ENCODE results near the gene TIMP4. TPM values are rescaled to one million over a fixed set of nuclear protein-coding genes. Genes with fewer than 3 reads are reported as not detected.

Gene TIMP4
- total RNA-seq = not detected in 2 replicates

- intact Hi-C loops (cut with micrococcal nuclease) = no loop called here
Observed at GRCh38 chr3:12158387-12159226, at the start of gene TIMP4. Gene TIMP4 (minus strand): TSS chr3:12158912. CDS start chr3:12158840, 72 bp downstream.

- intact Hi-C loops (cut with micrococcal nuclease) = no loop called here
Observed at GRCh38 chr3:12205171-12205570, 46.5 kb upstream of the TIMP4 start.

DNA sequence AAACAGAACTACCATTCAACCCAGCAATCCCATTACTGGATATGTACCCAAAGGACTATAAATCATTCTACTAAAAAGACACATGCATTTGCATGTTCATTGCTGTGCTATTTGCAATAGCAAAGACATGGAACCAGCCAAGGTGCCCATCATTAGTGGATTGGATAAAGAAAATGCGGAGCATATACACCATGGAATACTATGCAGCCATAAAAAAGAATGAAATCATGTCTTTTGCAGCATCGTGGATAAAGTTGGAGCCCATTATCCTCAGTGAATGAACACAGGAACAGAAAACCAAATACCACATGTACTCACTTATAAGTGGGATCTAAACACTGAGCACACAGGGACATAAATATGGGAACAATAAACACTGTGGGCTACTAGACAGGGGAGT, 43.1 kb upstream of the TIMP4 start:
- intact Hi-C loops (cut with micrococcal nuclease) = no loop called here

DNA sequence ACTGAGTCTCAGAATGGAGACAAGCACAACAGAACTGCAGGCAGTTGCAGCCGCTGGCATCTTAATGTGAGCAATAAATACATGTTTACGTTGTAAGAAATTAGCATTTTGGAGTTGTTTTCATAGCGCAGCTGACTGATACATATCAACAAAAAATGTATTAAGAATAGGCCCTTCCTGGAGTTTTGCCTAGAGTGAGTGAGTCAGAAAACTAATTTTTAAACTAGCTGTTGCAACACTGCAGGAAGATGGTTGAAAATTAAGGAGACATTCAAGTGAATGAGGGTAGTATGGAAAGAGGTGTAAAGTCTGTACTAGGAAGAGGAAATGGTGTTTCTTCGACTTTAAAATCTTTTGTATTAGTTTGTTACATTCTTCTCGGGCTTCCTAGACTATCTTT, 39.6 kb upstream of the TIMP4 start:
- intact Hi-C loops (cut with micrococcal nuclease) = loop anchor here (10.0 kb wide), 1 partner anchor 574 kb away; no protein-coding TSS in a partner anchor

DNA sequence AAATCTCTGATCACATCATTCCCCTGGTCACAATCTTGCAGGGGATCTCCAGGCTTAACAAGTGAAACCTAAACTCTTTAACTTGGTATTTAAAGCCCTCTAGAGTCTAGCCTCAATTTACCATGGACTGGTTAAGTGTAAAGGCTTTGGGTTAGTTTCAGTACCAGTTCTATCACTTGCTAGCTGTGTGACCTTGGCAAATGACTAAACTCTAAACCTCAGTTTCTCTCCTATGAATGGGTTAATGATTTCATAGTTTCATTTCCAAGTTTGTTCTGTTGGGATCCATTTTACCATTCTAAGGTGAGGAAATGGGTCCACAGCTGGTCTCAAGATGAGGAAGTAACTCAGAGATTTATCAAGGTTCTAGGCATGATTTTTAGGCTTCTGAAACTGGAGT, 38.8 kb upstream of the TIMP4 start:
- intact Hi-C loops (cut with micrococcal nuclease) = loop anchor here (10.0 kb wide), 1 partner anchor 573 kb away; no protein-coding TSS in a partner anchor

DNA sequence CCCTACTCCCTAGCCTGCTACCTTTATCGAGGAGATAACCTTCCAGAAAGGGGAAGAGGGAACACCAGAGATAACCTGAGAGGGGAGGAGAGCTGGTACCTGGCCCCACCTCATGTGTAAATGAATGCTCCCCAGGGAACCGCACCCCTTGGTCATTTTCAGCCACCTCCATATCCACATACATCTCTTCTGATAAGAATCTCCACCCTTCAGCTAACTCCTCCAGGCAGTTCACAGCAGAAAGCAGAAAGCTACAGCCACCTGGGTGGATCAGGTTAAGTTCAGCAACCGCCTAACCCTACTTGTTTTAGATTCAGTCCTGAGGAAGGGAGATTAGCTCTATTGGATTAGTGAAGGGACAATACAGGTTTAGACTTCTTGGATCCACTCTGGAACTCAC, 38.0 kb upstream of the TIMP4 start:
- intact Hi-C loops (cut with micrococcal nuclease) = loop anchor here (10.0 kb wide), 1 partner anchor 572 kb away; no protein-coding TSS in a partner anchor

DNA sequence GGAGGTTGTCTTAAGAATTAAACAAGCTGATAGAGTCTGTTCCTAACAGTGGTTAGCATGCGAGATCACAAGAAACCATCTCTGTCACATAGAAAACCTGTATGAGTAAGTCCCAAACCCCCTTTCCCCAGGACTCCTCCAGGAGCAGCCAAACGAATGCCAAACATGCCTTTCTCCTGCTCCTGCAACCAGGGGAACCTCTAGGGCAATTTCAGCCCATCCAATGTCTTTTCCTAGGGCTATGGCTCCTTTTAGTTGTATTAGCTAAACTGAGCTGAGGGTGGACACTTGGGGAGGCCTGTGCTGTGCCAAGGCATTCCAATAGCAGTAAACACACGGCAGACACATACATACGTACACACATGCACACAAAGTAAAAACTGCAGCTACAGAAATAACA, 36.5 kb upstream of the TIMP4 start:
- intact Hi-C loops (cut with micrococcal nuclease) = loop anchor here (10.0 kb wide), 1 partner anchor 570 kb away; no protein-coding TSS in a partner anchor

DNA sequence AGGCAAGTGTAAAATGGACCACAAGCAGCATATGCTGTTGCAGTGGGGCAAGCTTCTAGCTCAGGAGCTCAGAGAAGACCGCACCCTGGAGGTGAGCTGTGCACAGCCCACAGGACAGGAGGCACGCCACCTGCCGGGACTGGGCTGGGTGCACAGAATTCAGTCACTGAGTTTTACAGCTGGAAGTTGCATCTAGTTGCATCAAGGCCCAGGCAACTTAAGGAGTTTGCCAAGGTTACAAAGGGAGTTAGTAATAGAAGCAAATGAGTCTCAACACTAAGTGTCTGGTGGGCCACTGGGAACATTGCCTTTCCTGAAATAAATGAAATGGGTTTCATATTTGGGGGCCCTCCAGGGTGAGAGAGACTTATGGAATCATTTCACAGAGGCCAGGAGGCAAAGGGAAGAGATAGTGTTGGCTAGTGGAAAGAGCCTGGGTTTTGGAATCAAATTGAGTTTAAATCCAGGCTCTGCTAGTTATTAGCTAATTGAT, 36.0 kb upstream of the TIMP4 start:
- intact Hi-C loops (cut with micrococcal nuclease) = loop anchor here (1.0 to 10.0 kb wide), 4 partner anchors 8 to 570 kb away; partner anchors contain the start of gene TAMM41

DNA sequence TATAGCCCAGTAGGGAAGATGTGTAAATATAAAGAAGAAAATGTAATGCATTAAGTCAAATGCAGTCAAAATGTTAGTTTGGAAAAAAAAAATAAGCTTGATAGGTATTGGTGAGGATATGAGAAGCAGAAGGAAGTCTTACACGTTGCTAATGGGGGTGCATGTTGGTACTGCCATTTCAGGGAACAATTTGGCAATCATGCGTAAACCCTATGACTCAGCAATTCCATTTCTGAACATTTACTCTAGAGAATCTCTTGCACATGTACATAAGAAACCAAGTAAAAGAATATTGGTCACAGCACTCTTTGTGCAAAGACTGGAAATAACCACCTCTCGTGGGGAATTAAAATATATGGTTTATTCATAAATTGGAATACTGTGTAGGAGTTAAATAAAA, 35.5 kb upstream of the TIMP4 start:
- intact Hi-C loops (cut with micrococcal nuclease) = loop anchor here (1.0 to 10.0 kb wide), 4 partner anchors 8 to 569 kb away; partner anchors contain the start of gene TAMM41

- intact Hi-C loops (cut with micrococcal nuclease) = loop anchor here (1.0 to 10.0 kb wide), 6 partner anchors 7 to 569 kb away; partner anchors contain the start of genes TAMM41 and TSEN2
Observed at GRCh38 chr3:12193485-12194165, 34.9 kb upstream of the TIMP4 start.

DNA sequence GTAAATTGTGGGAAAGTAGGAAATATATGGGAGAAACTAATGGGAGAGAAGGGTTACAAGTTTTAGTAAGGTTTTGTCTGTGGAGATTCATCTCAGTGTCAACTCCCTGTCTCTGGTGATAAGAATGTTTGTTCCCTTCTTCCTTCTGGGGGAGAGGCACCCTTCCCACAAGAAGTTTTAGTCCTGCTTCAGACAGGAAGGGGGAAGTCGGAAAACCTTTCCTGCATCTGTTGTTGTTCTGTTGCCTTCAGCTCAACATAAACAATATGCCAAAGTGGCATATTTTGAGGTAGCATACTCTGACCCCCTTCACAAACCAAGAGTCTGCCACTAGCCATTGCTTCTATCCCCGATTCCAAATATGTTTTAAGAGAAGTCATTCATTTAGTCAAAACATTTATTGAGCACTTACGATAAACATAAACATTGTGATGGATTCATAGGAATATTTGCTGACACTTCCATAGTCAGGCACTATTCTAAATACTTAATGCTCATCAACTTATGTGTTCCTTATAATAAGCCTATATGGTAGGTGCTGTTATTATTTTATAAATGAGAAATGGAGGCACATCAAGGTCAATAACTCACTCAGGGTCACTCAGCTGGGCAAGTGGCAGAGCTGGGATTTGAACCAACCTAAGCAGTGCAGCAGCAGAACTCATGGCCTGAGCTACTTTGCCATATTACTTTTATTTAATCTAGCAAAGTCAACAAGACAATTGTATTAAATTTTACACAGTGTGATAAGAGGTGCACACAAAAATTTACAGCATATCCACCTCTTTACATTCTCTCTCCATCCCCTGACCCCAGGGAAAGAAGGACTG, 34.2 kb upstream of the TIMP4 start:
- intact Hi-C loops (cut with micrococcal nuclease) = loop anchor here (1.0 to 10.0 kb wide), 4 partner anchors 202 to 568 kb away; partner anchors contain the start of genes TAMM41 and TSEN2

DNA sequence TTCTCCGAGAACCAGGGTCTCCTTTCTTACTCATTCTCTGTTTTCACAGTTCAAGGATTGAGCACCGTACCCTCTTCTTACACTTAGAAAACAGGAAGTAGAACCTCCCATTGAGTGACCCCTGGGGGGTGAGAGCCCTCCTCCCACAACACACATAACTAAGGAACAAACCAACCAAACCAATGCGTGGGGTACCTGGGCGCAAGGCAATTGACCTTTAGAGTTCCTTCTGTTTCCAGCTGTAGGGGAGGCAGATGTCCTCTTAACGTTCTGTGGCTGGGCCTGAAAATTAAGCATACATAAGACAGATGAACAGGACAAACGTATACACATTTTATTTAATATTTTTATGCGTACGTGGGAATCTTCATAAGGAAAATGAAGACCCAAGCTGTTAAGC, 33.5 kb upstream of the TIMP4 start:
- intact Hi-C loops (cut with micrococcal nuclease) = loop anchor here (2.0 to 10.0 kb wide), 3 partner anchors 203 to 567 kb away; partner anchors contain the start of gene TAMM41

DNA sequence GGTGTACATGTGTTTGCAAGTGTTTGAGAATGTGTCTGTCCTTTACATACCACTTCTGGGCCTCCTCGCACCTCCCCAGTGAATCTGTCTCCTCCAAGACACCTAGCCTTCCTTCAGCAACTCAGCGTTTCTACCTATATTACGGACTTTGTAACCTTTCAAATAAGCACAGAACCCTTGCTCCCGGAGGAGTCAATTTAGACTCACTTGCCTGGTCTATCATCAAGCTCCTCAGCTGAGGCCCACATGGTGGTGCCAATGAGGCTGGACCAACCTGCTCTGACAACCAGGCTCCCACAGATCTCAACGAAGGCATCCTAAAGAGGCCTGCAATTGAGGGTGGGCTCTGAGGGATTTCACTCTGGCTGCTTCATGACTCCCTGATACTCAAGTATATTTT, 32.8 kb upstream of the TIMP4 start:
- intact Hi-C loops (cut with micrococcal nuclease) = loop anchor here (5.0 to 10.0 kb wide), 2 partner anchors 344 to 567 kb away; partner anchors contain the start of gene TAMM41

DNA sequence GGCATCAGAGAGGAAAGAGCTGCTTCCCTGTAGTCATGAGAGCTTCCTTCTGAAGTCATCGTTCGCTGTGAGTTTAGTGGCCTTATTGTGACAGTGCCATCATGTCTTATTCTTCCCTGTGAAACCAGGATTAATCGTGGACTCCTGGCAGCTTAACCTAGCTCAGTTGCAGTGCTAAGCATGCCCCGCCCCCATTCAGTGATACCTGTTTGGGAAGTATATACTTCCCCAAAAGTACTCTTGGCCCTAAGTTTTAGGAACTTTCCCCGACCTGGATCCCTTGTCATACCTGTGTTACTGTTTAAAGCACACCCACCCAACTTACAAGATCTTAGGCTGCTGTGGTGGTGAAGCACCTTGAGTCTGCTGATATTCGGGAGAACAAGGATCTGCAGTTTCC, 32.1 kb upstream of the TIMP4 start:
- intact Hi-C loops (cut with micrococcal nuclease) = loop anchor here (5.0 to 10.0 kb wide), 2 partner anchors 344 to 566 kb away; partner anchors contain the start of gene TAMM41

DNA sequence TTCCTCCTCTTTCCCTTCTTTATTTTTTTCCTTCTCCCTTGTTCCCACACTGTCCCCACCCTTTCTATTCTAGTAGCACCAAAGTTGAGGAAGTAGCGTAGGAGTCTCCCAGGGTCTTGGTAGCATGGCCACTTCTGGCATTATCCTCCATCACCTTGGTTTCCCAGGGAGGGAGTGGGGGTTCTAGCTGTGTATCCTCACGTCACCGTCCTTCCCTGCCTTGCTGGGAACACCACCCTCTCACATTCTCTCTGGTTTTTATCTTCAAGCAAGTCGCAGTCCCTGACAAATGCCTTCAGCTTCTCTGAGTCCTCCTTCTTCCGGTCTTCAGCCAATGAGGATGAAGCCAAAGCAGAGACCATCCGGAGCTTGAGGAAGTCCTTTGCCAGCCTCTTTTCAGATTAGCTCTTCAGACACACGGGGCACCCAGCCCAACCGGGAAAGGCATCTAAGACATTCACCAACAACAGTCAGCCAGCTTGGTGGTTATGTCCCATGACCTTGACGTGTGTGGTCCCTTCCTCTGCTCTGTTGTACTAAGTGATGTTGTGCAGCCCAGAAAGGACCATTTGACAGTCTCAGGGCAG, 31.6 kb upstream of the TIMP4 start:
- intact Hi-C loops (cut with micrococcal nuclease) = loop anchor here (5.0 to 10.0 kb wide), 2 partner anchors 343 to 566 kb away; partner anchors contain the start of gene TAMM41

DNA sequence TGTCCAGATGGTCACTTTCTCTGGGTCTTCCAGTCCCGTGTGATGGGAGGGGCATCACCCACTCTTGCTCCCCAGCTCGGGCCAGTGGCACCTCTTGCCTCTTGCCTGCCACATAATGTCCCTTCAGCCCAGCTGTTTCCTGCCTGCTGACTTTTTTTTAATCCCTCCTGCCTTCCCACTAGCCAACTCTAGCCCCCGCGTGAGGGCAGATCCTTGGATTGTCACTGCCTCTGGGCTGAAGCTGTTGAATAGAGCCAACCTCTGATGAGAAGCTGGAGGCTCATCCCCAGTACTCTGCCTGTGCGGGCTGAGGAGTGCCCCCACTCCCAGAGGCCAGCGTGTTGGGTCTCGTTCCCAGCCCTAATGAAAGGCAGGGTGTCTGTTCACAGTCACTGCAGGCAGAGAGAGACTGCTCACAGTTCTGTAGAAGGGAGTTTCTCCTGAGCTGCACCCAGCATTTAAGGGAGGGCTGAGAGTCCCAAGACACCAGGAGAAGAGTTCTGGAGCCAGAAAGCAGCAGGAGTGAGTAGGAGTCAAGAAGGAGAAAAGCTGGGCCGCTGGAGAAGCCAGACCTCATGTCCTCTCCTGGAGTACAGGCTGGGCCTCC, 30.1 kb upstream of the TIMP4 start:
- intact Hi-C loops (cut with micrococcal nuclease) = no loop called here

GRCh38 chr3:12188328-12188648, 29.6 kb upstream of the TIMP4 start:
- intact Hi-C loops (cut with micrococcal nuclease) = no loop called here

- intact Hi-C loops (cut with micrococcal nuclease) = no loop called here
Observed at GRCh38 chr3:12187448-12188327, 29.0 kb upstream of the TIMP4 start.

Measured in T-helper 1 cell treated with Interleukin-12 subunit alpha and Interleukin-12 subunit beta and Interleukin-4 antibody, amounts not matched to agents 30 ng/mL and 1 ng/mL, for 36 hours (primary cell).